Measurements from ENCODE around the gene FXYD2.

DNA sequence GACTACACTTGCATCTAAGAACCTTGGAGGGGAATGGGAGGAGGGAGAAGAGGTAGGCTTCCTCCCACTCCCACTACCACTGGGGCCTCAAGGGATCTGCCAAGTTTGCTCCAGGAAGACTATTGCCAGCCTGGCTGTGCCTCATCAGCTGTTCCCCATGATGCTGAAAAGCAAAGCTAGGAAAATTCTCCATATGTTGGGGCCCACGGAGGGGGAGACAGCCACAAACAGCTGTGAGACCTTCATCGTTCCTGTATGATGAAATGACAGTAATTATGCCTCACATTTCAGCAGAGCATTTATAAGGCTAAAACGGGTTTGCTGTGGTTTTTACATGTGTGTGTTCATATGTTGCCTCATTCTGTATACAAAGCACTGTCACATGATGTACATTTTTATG is 34.3 kb downstream of the FXYD2 start:
- TF ChIP-seq, protein P1, sequence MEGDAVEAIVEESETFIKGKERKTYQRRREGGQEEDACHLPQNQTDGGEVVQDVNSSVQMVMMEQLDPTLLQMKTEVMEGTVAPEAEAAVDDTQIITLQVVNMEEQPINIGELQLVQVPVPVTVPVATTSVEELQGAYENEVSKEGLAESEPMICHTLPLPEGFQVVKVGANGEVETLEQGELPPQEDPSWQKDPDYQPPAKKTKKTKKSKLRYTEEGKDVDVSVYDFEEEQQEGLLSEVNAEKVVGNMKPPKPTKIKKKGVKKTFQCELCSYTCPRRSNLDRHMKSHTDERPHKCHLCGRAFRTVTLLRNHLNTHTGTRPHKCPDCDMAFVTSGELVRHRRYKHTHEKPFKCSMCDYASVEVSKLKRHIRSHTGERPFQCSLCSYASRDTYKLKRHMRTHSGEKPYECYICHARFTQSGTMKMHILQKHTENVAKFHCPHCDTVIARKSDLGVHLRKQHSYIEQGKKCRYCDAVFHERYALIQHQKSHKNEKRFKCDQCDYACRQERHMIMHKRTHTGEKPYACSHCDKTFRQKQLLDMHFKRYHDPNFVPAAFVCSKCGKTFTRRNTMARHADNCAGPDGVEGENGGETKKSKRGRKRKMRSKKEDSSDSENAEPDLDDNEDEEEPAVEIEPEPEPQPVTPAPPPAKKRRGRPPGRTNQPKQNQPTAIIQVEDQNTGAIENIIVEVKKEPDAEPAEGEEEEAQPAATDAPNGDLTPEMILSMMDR (IDR thresholded peaks at IDR 0.05; ENCODE audit: low read length), result no peak
- TF ChIP-seq EZH2 (IDR thresholded peaks at IDR 0.05; ENCODE audit: borderline replicate concordance, low read length), result no peak
